Activated naive CD8-positive, alpha-beta T cell treated with anti-CD3 and anti-CD28 coated beads for 36 hours (primary cell): ENCODE results near the gene MLPH. TPM values are rescaled to one million over a fixed set of nuclear protein-coding genes. Genes with fewer than 3 reads are reported as not detected.

Experiments
- DNase-seq: peaks from one replicate; pipeline ENCODE4 v3.0.0; 2021
- H3K27ac Mint-ChIP-seq: one replicate; pipeline ENCODE4 v1.8.0; 2022; ENCODE audit warnings: mild to moderate bottlenecking, moderate library complexity, mixed read lengths
- H3K27me3 Mint-ChIP-seq: one replicate; pipeline ENCODE4 v1.8.0; 2022; ENCODE audit warnings: mild to moderate bottlenecking, mixed read lengths
- H3K36me3 Mint-ChIP-seq: one replicate; pipeline ENCODE4 v1.8.0; 2021; ENCODE audit warnings: mild to moderate bottlenecking, mixed read lengths
- H3K4me1 Mint-ChIP-seq: one replicate; pipeline ENCODE4 v1.8.0; 2021; ENCODE audit warnings: mixed read lengths
- H3K4me3 Mint-ChIP-seq: one replicate; pipeline ENCODE4 v1.8.0; 2022; ENCODE audit warnings: mild to moderate bottlenecking, moderate library complexity, mixed read lengths
- H3K9me3 Mint-ChIP-seq: one replicate; pipeline ENCODE4 v1.8.0; 2022; ENCODE audit warnings: mixed read lengths
- total RNA-seq, 2 experiments: library from RNA; stranded (reverse); gene quantifications; one replicate each; pipeline ENCODE4 v1.2.3, GENCODE V29; 2021

Gene MLPH
- total RNA-seq, 2 experiments from 2014 or later: not detected

- H3K27me3 Mint-ChIP-seq: peaks cover 38% of the 10 kb centered on the region
Observed at GRCh38 chr2:237495521-237496117, 8.6 kb downstream of the MLPH start.

GRCh38 chr2:237496428-237496827 lies 9.4 kb downstream of the MLPH start:
- Mint-ChIP-seq H3K27me3 (peaks cover 44% of the 10 kb centered on the region), H3K27ac (no peak overlapping the region), H3K4me1 (peaks cover 6% of the 10 kb centered on the region), H3K9me3 (peaks cover 10% of the 10 kb centered on the region), H3K4me3 (no peak overlapping the region), H3K36me3 (no peaks in the 10 kb centered on the region)
- no peak for DNase-seq

More at GRCh38 chr2:237495521-237496117, 8.6 kb downstream of the MLPH start:
- Mint-ChIP-seq H3K27ac (no peak overlapping the region), H3K9me3 (peaks cover 17% of the 10 kb centered on the region), H3K36me3 (no peaks in the 10 kb centered on the region), H3K4me3 (no peak overlapping the region), H3K4me1 (peaks cover 6% of the 10 kb centered on the region)
- no peak for DNase-seq

- no peak overlapping the region for H3K27ac Mint-ChIP-seq
- peaks cover 44% of the 10 kb centered on the region for H3K27me3 Mint-ChIP-seq
- H3K4me1 Mint-ChIP-seq: peaks cover 6% of the 10 kb centered on the region
- peaks cover 3% of the 10 kb centered on the region for H3K9me3 Mint-ChIP-seq
- no peaks in the 10 kb centered on the region for H3K36me3 Mint-ChIP-seq
- no peak for DNase-seq
- no peak overlapping the region for H3K4me3 Mint-ChIP-seq
Observed at GRCh38 chr2:237497009-237497837, 10.2 kb downstream of the MLPH start.

GRCh38 chr2:237497838-237498186 lies 10.8 kb downstream of the MLPH start:
- H3K27ac Mint-ChIP-seq: no peak overlapping the region
- no peak overlapping the region for H3K4me3 Mint-ChIP-seq
- no peak for DNase-seq
- H3K36me3 Mint-ChIP-seq: no peaks in the 10 kb centered on the region
- H3K4me1 Mint-ChIP-seq: peaks cover 6% of the 10 kb centered on the region
- H3K9me3 Mint-ChIP-seq: no peaks in the 10 kb centered on the region
- peaks cover 44% of the 10 kb centered on the region for H3K27me3 Mint-ChIP-seq

GRCh38 chr2:237498341-237498740 lies 11.3 kb downstream of the MLPH start:
- no peaks in the 10 kb centered on the region for H3K9me3 Mint-ChIP-seq
- peaks cover 6% of the 10 kb centered on the region for H3K4me1 Mint-ChIP-seq
- no peak overlapping the region for H3K27ac Mint-ChIP-seq
- no peak for DNase-seq
- peaks cover 44% of the 10 kb centered on the region for H3K27me3 Mint-ChIP-seq
- no peaks in the 10 kb centered on the region for H3K36me3 Mint-ChIP-seq
- no peak overlapping the region for H3K4me3 Mint-ChIP-seq

- Mint-ChIP-seq H3K9me3 (no peaks in the 10 kb centered on the region), H3K27me3 (peaks cover 36% of the 10 kb centered on the region), H3K36me3 (no peaks in the 10 kb centered on the region), H3K4me3 (no peak overlapping the region), H3K4me1 (peaks cover 6% of the 10 kb centered on the region), H3K27ac (no peak overlapping the region)
- no peak for DNase-seq
Observed at GRCh38 chr2:237500681-237501424, 13.8 kb downstream of the MLPH start.

- no peaks in the 10 kb centered on the region for H3K36me3 Mint-ChIP-seq
- no peaks in the 10 kb centered on the region for H3K9me3 Mint-ChIP-seq
- peaks cover 29% of the 10 kb centered on the region for H3K27me3 Mint-ChIP-seq
- no peak overlapping the region for H3K4me3 Mint-ChIP-seq
- DNase-seq: no peak
- peaks cover 6% of the 10 kb centered on the region for H3K4me1 Mint-ChIP-seq
- H3K27ac Mint-ChIP-seq: no peak overlapping the region
Observed at GRCh38 chr2:237501892-237502513, 15.0 kb downstream of the MLPH start.

GRCh38 chr2:237503201-237503600 lies 16.1 kb downstream of the MLPH start:
- Mint-ChIP-seq H3K4me3 (no peak overlapping the region), H3K27ac (no peak overlapping the region), H3K4me1 (peaks cover under 1% of the 10 kb centered on the region), H3K27me3 (peaks cover 19% of the 10 kb centered on the region), H3K36me3 (no peaks in the 10 kb centered on the region), H3K9me3 (no peaks in the 10 kb centered on the region)
- no peak for DNase-seq

GRCh38 chr2:237505188-237505939 lies 18.3 kb downstream of the MLPH start:
- peaks cover 8% of the 10 kb centered on the region for H3K27me3 Mint-ChIP-seq
- no peak for DNase-seq
- no peak overlapping the region for H3K4me3 Mint-ChIP-seq
- no peaks in the 10 kb centered on the region for H3K9me3 Mint-ChIP-seq
- no peaks in the 10 kb centered on the region for H3K36me3 Mint-ChIP-seq
- no peak overlapping the region for H3K27ac Mint-ChIP-seq
- H3K4me1 Mint-ChIP-seq: no peaks in the 10 kb centered on the region

- no peaks in the 10 kb centered on the region for H3K27me3 Mint-ChIP-seq
Observed at GRCh38 chr2:237507512-237507911, 20.5 kb downstream of the MLPH start.

GRCh38 chr2:237508361-237508760 lies 21.3 kb downstream of the MLPH start:
- Mint-ChIP-seq H3K9me3 (no peaks in the 10 kb centered on the region), H3K4me1 (no peaks in the 10 kb centered on the region), H3K4me3 (no peak overlapping the region)

More at GRCh38 chr2:237507512-237507911, 20.5 kb downstream of the MLPH start:
- Mint-ChIP-seq H3K4me3 (no peak overlapping the region), H3K9me3 (no peaks in the 10 kb centered on the region), H3K36me3 (no peaks in the 10 kb centered on the region), H3K27ac (no peak overlapping the region), H3K4me1 (no peaks in the 10 kb centered on the region)
- no peak for DNase-seq

GRCh38 chr2:237509151-237509550 lies 22.1 kb downstream of the MLPH start:
- Mint-ChIP-seq H3K4me1 (no peaks in the 10 kb centered on the region), H3K27me3 (no peaks in the 10 kb centered on the region), H3K27ac (no peak overlapping the region), H3K9me3 (no peaks in the 10 kb centered on the region), H3K4me3 (no peak overlapping the region), H3K36me3 (no peaks in the 10 kb centered on the region)
- no peak for DNase-seq

More at GRCh38 chr2:237508361-237508760, 21.3 kb downstream of the MLPH start:
- DNase-seq: no peak
- Mint-ChIP-seq H3K36me3 (no peaks in the 10 kb centered on the region), H3K27me3 (no peaks in the 10 kb centered on the region), H3K27ac (no peak overlapping the region)

GRCh38 chr2:237509905-237510304 lies 22.9 kb downstream of the MLPH start:
- H3K27me3 Mint-ChIP-seq: no peaks in the 10 kb centered on the region

GRCh38 chr2:237510502-237511217 lies 23.6 kb downstream of the MLPH start:
- Mint-ChIP-seq H3K4me1 (no peaks in the 10 kb centered on the region), H3K36me3 (no peaks in the 10 kb centered on the region), H3K4me3 (no peak overlapping the region), H3K27ac (no peak overlapping the region), H3K9me3 (no peaks in the 10 kb centered on the region), H3K27me3 (no peaks in the 10 kb centered on the region)
- DNase-seq: no peak

More at GRCh38 chr2:237509905-237510304, 22.9 kb downstream of the MLPH start:
- H3K4me3 Mint-ChIP-seq: no peak overlapping the region
- H3K27ac Mint-ChIP-seq: no peak overlapping the region
- no peak for DNase-seq
- no peaks in the 10 kb centered on the region for H3K4me1 Mint-ChIP-seq
- no peaks in the 10 kb centered on the region for H3K36me3 Mint-ChIP-seq
- no peaks in the 10 kb centered on the region for H3K9me3 Mint-ChIP-seq
